ENCODE measurements around the gene PALD1. TPM values are rescaled to one million over a fixed set of nuclear protein-coding genes. Genes with fewer than 3 reads are reported as not detected.

The PALD1 gene
- polyA plus RNA-seq, 1 experiment, result 0.17 TPM

DNA sequence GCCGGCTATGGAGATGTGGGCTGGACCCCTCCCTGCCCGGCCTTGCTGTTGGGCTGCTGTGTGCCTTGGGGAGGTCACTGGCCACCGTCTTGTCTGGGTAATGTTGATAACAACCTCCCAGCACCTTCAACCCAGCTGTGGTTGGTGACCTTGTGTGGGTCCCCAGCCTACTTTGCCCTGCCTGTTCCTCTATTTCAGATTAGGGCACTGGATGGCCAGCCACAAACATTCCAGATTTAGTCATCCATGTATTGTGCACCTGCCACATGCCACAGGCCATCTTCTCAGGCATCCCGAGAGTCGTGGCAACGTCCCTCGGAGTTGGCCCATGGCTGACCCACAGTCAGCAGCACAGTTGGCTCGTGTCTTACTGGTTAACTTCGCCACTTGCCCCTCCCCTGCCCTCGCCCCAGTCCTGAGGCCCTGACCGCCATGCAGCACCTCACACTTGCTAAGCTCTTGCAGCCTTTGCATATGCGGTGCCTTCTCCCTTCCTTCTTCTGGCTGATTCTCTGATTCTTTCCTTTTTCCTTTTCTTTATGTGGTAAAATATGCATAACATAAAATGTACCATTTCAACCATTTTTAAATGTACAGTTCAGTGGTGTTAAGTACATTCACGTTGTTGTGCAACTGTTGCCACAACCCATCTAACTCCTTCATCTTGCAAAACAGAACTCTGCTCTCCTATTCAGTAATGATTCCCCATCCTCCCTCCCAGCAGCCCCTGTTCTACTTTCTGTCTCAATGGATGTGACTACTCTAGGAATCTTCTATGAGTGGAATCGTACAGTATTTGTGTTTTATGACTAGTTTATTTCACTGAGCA is 63.4 kb downstream of the PALD1 start:
- POLR2A ChIA-PET, result no interaction called here
- TF ChIP-seq, protein P1, sequence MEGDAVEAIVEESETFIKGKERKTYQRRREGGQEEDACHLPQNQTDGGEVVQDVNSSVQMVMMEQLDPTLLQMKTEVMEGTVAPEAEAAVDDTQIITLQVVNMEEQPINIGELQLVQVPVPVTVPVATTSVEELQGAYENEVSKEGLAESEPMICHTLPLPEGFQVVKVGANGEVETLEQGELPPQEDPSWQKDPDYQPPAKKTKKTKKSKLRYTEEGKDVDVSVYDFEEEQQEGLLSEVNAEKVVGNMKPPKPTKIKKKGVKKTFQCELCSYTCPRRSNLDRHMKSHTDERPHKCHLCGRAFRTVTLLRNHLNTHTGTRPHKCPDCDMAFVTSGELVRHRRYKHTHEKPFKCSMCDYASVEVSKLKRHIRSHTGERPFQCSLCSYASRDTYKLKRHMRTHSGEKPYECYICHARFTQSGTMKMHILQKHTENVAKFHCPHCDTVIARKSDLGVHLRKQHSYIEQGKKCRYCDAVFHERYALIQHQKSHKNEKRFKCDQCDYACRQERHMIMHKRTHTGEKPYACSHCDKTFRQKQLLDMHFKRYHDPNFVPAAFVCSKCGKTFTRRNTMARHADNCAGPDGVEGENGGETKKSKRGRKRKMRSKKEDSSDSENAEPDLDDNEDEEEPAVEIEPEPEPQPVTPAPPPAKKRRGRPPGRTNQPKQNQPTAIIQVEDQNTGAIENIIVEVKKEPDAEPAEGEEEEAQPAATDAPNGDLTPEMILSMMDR (IDR thresholded peaks at IDR 0.05; ENCODE audit: low read depth, low read length), result no peak
- H3K4me3 ChIP-seq (ENCODE audit: low read depth, low read length), result no peak overlapping the region
- CTCF ChIA-PET, result interaction anchor here (1.2 to 2.1 kb wide), 4 partner anchors 10 to 320 kb away, joined by 4 to 17 read pairs (median 8); no protein-coding TSS in a partner anchor
- no peak for DNase-seq (ENCODE audit: low read depth, low spot score)
- H3K27ac ChIP-seq (ENCODE audit: low read depth, low read length), result no peak overlapping the region
- peaks cover 5% of the 10 kb centered on the region; the same call in 1 of the 2 replicates for H3K9me3 ChIP-seq (ENCODE audit: control insufficient read depth, insufficient read depth, low read length)
- H3K27me3 ChIP-seq (ENCODE audit: control insufficient read depth, insufficient read depth, low read length), result peaks cover 12% of the 10 kb centered on the region

DNA sequence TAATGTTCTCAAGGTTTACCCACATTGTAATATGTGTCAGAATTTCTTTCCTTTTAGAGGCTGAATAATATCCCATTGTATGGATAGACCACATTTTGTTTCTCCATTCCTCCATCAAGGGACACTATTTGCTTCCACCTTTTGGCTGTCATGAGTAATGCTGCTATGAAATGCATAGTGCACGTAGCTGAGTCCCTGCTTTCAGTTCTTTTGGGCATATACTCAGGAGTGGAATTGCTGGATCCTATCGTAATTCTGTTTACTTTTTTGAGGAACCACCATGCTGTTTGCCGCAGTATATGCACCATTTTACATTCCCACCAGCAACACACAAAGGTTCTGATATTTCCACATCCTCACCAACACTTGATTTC is 64.0 kb downstream of the PALD1 start:
- CTCF ChIA-PET, result interaction anchor here (1.2 to 2.1 kb wide), 3 partner anchors 10 to 321 kb away, joined by 4 to 10 read pairs (median 7); no protein-coding TSS in a partner anchor
- H3K27me3 ChIP-seq (ENCODE audit: control insufficient read depth, insufficient read depth, low read length), result peaks cover 12% of the 10 kb centered on the region
- H3K27ac ChIP-seq (ENCODE audit: low read depth, low read length), result no peak overlapping the region
- TF ChIP-seq, protein P1 (IDR thresholded peaks at IDR 0.05; ENCODE audit: low read depth, low read length), result peak; percentile 40
- H3K4me3 ChIP-seq (ENCODE audit: low read depth, low read length), result no peak overlapping the region
- H3K9me3 ChIP-seq (ENCODE audit: control insufficient read depth, insufficient read depth, low read length), result peaks cover 5% of the 10 kb centered on the region; the same call in 1 of the 2 replicates
- POLR2A ChIA-PET, result no interaction called here
- DNase-seq (ENCODE audit: low read depth, low spot score), result no peak

DNA sequence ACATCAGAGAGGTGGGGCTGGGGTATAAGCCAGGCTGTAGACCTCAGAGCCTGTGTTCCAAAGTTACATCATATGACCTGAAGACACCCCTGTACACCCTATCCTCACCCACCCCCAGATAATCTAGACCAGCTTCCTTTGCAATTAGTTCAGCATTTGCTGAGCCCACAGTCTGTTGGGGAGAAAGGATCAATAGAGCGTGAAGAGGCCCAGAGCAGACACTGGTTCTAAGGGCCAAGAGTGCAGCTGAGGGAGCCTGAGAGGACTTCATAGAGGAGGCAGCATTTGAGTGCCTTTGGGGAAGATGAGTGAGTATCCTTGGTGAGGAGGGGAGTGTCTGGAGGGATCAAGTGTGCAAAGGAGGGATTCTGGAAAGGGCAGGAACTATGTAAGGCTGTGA is 65.3 kb downstream of the PALD1 start:
- Histone ChIP-seq H3K9me3 (ENCODE audit: control insufficient read depth, insufficient read depth, low read length) (peaks cover 2% of the 10 kb centered on the region; the same call in 1 of the 2 replicates), H3K27me3 (ENCODE audit: control insufficient read depth, insufficient read depth, low read length) (peaks cover 12% of the 10 kb centered on the region), H3K27ac (ENCODE audit: low read depth, low read length) (no peak overlapping the region), H3K4me3 (ENCODE audit: low read depth, low read length) (no peak overlapping the region)
- TF ChIP-seq, protein P1 (IDR thresholded peaks at IDR 0.05; ENCODE audit: low read depth, low read length), result no peak
- CTCF ChIA-PET, result interaction anchor here (1.8 to 2.1 kb wide), 2 partner anchors 83 to 215 kb away, joined by 5 to 10 read pairs; no protein-coding TSS in a partner anchor
- POLR2A ChIA-PET, result no interaction called here
- DNase-seq (ENCODE audit: low read depth, low spot score), result no peak

DNA sequence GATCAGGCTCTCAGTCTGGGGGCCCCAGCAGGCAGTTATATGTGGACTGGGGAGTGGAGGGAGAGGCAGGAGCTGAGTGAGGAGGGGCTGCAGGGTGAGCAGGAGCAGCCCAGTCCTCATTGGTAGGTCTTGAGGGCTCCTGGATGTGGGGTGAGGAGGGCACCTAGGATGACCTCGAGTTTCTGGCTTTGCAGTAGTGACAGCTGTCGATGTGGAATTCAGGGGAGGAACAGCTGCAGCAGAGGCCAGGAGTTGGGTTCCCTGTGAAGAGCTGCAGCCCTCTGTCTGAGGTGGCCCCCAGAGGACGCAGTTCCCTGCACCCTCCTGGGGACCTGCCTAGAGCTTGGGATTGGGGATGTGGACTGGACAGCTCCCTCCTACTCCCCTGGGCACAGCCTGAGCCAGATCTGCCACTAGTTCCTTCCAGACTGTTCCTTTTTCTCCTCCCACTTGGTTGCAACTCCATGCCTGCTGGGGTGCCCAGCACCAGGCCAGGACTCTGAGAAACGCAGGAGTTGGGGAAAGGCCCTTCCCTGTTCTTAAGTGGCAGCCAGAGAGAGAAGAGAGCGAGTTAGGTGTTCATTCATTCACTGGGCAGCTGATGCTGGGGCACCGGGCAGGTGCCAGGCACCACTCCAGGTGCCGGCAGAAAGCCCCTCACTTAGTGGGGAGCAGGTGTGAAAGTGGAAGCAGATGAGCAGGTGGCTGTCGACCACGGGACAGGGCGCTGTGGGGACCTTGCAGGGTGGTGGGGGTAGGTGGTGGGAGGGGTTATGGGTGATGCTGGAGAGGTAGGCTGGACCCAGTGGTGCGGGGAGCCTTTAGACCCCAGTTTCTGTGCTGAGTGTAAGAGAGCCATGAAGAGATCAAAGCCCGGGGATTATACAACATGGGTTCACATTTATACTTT is 66.1 kb downstream of the PALD1 start:
- ChIA-PET POLR2A (interaction anchor here (0.6 kb wide), 1 partner anchor 224 kb away, joined by 6 read pairs; no protein-coding TSS in a partner anchor), CTCF (interaction anchor here (0.9 to 1.8 kb wide), 2 partner anchors 84 to 214 kb away, joined by 3 to 5 read pairs; no protein-coding TSS in a partner anchor)
- TF ChIP-seq, protein P1 (IDR thresholded peaks at IDR 0.05; ENCODE audit: low read depth, low read length), result no peak
- Histone ChIP-seq H3K4me3 (ENCODE audit: low read depth, low read length) (no peak overlapping the region), H3K9me3 (ENCODE audit: control insufficient read depth, insufficient read depth, low read length) (no peaks in the 10 kb centered on the region; the same call in 1 of the 2 replicates), H3K27ac (ENCODE audit: low read depth, low read length) (no peak overlapping the region), H3K27me3 (ENCODE audit: control insufficient read depth, insufficient read depth, low read length) (peaks cover 14% of the 10 kb centered on the region)
- no peak for DNase-seq (ENCODE audit: low read depth, low spot score)

Data from AG04450 (cell line).